GM18517 (cell line): Measurements from ENCODE around the gene SUZ12.
"Not testable (repeated sequence)": the region's sequence is repeated elsewhere in the genome, so short reads cannot be mapped to it uniquely, and the experiment has no call there.

ENCODE experiments used
- ATAC-seq: cut with Tn5 transposase; IDR thresholded peaks from one replicate; pipeline ENCODE4 v1.9.1; 2021; ENCODE audit warnings: mild to moderate bottlenecking, moderate library complexity; ENCODE audit not compliant: unreplicated experiment

SUZ12 gene

GRCh38 chr17:31936615-31937609 lies at the start of gene SUZ12:
Gene SUZ12 (plus strand): TSS chr17:31937007. CDS start chr17:31937247, 240 bp downstream.
- peak; percentile 85 for ATAC-seq

GRCh38 chr17:31888124-31888523 lies 48.7 kb upstream of the SUZ12 start:
- ATAC-seq = no peak

- ATAC-seq = no peak
Observed at GRCh38 chr17:31900877-31901276, 35.9 kb upstream of the SUZ12 start.

GRCh38 chr17:31902693-31903092 lies 34.1 kb upstream of the SUZ12 start:
- no peak for ATAC-seq

GRCh38 chr17:31903401-31903800 lies 33.4 kb upstream of the SUZ12 start:
- no peak for ATAC-seq

- no peak for ATAC-seq
Observed at GRCh38 chr17:31907342-31907962, 29.4 kb upstream of the SUZ12 start.

- ATAC-seq = no peak
Observed at GRCh38 chr17:31908386-31908785, 28.4 kb upstream of the SUZ12 start.

GRCh38 chr17:31912705-31913104 lies 24.1 kb upstream of the SUZ12 start:
- not testable (repeated sequence) for ATAC-seq

- no peak for ATAC-seq
Observed at GRCh38 chr17:31915456-31916100, 21.2 kb upstream of the SUZ12 start.

- ATAC-seq = no peak
Observed at GRCh38 chr17:31916491-31917064, 20.2 kb upstream of the SUZ12 start.

GRCh38 chr17:31917065-31917529 lies 19.7 kb upstream of the SUZ12 start:
- ATAC-seq = no peak

GRCh38 chr17:31917721-31918120 lies 19.1 kb upstream of the SUZ12 start:
- ATAC-seq = not testable (repeated sequence)

- no peak for ATAC-seq
Observed at GRCh38 chr17:31918701-31919128, 18.1 kb upstream of the SUZ12 start.

GRCh38 chr17:31919802-31920525 lies 16.8 kb upstream of the SUZ12 start:
- ATAC-seq = no peak

GRCh38 chr17:31926100-31926729 lies 10.6 kb upstream of the SUZ12 start:
- no peak for ATAC-seq

- no peak for ATAC-seq
Observed at GRCh38 chr17:31931756-31932155, 5.1 kb upstream of the SUZ12 start.

GRCh38 chr17:31935512-31935911 lies 1.3 kb upstream of the SUZ12 start:
- ATAC-seq = no peak

- ATAC-seq = not testable (repeated sequence)
Observed at GRCh38 chr17:31937926-31938641, 1.3 kb downstream of the SUZ12 start.

GRCh38 chr17:31941916-31942315 lies 5.1 kb downstream of the SUZ12 start:
- not testable (repeated sequence) for ATAC-seq
